COLO829 (cell line): ENCODE data around the gene KRTAP12-4.
"Not testable (repeated sequence)": the region's sequence is repeated elsewhere in the genome, so short reads cannot be mapped to it uniquely, and the experiment has no call there.

ENCODE experiments used
- DNase-seq: peaks from one replicate; pipeline ENCODE4 v3.0.0; 2012; ENCODE audit warnings: low spot score

Gene KRTAP12-4, protein sequence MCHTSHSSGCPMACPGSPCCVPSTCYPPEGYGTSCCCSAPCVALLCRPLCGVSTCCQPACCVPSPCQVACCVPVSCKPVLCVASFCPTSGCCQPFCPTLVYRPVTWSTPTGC

DNA sequence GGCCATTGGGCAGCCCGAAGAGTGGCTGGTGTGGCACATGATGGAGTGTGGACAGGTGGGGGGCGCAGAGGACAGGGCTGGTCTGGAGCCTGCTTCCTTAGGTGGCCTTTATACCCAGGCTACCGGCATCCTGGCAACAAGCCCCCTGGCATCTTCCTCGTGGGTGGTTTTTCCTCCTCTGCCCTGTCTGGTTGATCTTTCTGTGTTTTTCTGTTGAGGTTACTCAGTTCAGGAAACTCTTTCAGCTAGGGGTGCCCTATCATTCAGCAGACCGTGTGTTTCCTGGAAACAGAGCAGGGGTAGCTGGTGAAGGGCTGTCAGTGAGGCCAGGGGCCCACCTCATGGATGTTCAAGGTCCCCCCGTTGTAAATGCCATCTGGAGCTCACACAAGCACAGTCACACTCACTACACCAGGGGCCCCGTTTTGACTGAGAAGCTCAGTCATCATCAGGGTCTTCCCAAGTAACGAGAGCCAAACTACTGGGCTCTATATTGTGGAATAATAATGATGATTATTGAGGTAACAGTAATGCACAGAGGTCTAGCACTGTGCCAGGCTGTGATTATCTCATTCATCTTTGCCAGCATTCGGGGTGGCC is at the start of gene KRTAP12-4:
Gene KRTAP12-4, minus strand, starts transcription at position 84 of the 600 bp plus-strand sequence. Its CDS starts 45 bp downstream, at position 39.
- no peak for DNase-seq

DNA sequence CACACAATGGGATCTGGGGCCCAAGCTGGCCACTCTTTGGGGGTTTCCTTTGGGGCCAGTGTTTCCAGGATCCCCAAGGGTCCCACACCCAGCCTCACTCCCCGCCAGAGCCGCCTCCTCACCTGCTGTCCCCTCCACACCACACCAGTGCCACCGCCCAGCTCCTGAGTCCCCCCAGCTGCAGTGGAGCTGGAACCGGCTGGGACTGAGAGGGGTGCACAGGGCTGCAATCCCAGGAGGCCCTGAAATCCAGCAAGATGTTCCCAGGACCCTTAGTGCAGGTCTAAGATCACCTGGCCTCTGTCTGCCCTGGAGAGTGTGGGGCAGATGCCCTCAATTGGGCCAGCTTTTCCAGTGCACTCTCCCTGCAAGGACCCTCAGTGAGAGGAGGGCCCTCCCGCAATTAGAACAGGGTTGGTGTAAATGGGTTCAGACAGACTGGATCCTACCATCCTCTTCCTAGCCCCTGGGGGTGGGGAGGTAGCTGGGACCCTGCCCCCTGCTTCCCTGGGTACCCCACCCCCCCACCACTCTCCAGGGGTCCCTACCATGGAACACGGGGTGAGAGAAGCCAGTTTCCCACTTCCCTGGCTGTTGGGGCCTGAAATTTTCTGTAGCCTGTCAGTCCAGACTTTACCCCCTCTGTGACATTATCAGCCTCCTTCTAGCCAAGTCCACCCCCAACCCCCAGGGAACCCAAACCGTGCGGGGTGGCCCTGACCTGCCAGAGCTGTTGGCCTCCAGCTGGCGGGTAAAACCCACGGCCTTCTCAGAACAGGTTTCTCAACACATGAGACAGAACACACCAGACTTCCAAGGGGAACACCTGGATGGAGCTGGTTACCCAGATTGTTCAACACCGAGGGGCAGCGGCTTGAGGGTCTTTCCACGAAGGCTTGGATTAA is 49.5 kb upstream of the KRTAP12-4 start:
- DNase-seq, result no peak

DNA sequence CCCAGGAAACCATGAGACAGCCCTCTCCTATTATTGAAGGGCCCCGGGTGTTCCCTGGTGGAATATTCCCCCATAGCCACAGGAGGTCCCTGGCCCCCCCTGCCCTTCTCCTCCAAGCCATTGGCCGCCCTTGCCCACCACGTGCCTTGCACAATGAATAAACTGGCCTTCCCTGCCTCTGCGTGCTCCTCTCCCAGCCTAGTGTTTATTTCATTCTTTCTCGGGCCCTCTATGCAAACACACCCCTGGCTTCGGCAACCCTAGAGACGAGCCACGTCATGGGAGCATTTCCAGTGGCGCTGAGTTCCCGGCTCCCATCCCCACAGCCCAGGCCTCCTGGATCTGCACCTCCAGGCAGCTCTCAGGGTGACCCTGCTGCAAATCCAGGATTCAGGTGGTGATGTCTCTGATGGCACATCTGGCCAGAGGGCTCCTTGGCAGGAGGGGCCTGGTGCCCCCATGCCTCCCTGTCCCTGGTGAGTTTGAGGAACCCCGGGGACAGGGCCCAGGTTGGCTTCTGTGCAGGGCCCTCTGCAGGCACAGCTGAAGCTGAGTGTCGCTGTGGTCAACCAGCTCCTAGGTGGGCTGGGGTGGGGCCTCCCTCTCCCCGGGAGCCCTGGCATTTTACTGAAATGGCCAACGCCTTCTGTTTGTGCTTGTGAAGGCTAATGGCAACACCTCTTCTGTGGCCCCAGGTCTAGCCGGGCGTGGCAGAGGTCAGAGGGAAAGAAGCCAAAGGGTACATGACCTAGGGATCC is 48.7 kb upstream of the KRTAP12-4 start:
- DNase-seq, result no peak

DNA sequence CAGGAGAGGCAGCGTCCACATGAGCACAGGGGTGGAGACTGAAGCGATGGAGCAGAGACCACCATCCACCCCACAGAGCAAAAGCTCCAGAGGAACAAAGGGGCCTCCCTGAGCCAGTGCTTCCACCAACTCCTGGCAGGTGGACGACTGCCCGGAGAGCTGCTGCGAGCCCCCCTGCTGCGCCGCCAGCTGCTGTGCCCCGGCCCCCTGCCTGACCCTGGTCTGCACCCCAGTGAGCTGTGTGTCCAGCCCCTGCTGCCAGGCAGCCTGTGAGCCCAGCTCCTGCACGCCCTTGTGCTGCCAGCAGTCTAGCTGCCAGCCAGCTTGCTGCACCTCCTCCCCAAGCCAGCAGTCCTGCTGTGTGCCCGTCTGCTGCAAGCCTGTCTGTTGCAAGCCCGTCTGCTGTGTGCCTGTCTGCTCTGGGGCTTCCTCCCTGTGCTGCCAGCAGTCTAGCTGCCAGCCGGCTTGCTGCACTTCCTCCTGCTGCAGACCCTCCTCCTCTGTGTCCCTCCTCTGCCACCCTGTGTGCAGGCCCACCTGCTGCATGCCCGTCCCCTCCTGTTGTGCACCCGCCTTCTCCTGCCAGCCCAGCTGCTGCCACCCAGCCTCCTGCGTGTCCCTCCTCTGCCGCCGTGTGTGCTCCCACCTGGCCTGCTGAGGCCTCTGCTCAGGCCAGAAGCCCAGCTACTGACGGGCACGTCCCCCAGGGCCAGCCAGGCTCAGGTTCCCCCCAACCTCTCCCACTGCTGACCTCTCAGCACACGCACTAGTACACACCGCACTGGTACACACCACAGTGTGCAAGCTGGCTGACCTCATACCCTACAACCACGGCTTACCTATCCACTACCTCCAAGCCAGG is 47.9 kb upstream of the KRTAP12-4 start:
- DNase-seq, result no peak

DNA sequence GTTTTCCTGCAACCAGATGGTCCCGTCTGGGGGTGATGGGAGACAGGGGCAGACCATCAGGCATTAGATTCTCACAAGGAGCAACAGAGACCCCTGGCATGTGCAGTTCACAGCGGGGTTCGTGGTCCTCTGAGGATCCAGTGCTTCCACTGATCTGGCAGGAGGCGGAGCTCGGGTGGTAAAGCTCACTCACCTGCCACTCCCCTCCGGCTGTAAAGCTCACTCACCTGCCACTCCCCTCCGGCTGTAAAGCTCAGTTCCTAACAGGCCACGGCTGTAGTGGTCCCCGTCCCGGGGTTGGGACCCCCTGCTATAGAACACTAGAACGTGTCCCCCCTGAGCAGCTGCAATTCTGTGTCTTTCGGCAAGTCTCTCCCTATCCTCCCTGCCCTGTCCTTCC is 47.1 kb upstream of the KRTAP12-4 start:
- no peak for DNase-seq

DNA sequence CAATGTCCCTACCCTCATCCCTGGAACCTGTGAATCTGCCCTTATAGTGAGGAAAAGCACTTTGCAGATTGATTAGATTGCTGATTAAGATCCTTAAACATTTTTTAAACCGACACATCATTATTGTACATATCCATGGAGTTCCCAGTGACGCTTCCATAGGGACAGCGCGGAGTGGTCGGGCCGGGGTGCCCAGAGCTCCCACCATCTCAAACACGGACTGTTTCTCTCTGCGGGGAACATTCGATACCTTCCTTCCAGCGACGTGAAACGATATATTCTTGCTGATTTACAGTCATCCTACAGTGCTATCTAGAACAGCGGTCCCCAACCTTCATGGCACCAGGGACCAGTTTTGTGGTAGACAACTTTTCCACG is 46.6 kb upstream of the KRTAP12-4 start:
- no peak for DNase-seq

DNA sequence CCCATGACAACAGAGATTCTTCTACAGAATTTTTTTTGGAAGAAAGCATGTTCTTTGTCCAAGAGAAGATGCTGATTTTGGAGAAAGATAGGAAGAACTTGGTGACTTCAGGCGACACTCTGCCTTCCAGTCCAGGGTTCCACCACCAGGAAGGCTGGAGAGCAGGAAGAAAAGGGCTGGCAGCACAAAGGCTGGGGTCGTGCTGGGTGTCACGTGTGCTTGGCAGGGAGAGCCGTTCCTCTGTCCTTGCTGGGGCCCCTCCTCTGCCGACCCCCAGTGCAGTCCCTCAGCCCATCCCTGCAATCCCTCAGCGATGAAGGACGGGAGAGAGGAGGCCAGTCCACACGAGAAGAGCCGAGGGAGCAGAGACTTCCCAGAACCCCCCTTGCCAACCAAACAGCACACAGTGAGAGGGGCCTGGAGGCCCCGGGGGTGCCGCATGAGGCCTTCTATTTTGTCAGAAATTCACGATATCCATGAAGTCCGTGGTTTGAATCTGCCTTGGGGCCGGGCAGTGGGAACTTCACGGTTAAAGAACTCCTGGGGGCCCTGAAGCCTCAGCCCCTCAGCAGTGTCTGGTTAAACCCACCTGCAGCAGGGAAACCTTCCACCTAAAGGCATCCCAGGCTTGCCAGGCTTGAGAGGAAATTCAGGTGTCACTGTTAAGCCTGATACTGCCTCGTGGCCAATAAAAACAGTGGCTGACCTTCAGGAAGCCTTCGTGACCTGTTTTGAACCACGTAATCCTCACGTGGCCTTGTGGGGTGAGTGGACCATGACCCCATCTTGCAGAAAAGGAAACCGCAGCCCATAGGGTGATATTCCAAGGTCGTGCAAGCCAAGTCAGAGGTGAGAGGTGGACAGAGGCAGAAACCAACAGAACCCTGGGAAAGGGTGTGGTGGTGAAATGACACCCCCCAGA is 45.9 kb upstream of the KRTAP12-4 start:
- DNase-seq, result no peak

DNA sequence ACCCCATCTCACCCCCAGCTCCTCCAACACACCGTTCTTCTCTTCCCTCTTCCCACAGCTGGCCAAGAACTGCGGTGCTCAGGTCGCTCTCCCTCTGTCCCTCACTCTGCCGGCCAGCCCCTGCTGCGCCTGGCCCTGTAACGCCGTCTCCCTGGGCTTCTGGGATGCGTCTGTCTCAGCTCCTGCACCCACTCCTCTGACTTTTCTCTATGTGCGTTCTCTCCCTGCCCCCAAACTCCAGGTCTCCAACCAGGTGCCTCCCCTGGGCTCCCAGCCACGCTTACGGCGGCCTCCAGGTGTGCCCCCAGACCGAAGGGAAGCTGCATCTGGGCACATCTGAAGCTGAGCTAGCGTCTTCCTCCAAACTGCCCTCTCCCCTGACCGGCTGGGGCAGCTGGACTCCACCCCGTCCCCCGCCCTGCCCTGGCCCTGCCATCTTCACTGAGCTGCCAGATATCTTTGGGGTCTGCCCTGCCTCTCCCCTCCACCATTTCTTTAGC is 45.1 kb upstream of the KRTAP12-4 start:
- DNase-seq, result no peak

DNA sequence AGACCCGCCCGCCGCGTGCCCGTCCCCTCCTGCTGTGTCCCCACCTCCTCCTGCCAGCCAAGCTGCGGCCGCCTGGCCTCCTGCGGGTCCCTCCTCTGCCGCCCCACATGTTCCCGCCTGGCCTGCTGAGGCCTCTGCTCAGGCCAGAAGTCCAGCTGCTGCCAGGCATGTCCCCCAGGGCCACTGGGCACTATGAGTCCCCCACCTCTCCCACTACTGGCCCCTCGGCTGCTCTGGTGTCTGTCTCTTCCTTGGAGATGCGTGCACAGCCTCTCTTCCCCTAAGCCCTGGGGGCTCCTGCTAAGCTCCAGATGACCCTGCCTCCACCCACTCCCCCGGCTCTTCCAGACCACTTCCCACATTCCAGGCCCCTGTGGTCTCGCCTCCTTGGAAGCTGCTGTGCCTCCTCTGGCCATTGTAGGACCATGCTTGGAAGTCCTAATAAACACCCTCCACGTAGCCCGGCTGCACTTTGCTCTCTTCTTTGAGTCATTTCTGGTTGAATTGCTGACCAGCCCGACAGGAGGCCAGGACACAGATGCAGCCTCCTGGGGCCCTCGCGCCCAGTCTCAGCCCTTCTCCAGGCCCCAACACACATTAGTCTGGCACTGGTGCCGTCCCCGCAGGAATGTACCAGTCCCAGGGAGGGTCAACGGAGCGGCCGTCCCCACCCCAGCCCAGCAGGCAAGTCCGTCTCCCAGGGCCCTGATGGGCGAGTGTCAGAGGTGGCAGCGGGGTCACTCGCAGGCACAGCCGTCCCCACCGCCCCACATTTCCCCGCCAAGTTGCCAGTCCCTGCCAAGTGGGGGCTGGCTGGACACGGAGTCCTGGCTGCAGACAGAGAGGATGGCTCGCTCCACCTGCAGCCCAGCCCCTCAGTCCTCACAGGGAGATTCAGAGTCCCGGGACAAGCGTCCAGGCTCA is 43.6 kb upstream of the KRTAP12-4 start:
- DNase-seq, result no peak

DNA sequence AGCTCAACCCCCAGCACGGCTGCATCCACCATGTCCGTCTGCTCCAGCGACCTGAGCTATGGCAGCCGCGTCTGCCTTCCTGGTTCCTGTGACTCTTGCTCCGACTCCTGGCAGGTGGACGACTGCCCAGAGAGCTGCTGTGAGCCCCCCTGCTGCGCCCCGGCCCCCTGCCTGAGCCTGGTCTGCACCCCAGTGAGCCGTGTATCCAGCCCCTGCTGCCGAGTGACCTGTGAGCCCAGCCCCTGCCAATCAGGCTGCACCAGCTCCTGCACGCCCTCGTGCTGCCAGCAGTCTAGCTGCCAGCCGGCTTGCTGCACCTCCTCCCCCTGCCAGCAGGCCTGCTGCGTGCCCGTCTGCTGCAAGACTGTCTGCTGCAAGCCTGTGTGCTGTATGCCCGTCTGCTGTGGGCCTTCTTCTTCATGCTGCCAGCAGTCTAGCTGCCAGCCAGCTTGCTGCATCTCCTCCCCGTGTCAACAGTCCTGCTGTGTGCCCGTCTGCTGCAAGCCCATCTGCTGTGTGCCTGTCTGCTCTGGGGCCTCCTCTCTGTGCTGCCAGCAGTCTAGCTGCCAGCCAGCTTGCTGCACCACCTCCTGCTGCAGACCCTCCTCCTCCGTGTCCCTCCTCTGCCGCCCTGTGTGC is 42.8 kb upstream of the KRTAP12-4 start, which contains the start of gene KRTAP10-12:
Gene KRTAP10-12, plus strand, starts transcription at position 1 of the 639 bp plus-strand sequence. Its CDS starts 30 bp downstream, at position 31.
- DNase-seq, result not testable (repeated sequence)

DNA sequence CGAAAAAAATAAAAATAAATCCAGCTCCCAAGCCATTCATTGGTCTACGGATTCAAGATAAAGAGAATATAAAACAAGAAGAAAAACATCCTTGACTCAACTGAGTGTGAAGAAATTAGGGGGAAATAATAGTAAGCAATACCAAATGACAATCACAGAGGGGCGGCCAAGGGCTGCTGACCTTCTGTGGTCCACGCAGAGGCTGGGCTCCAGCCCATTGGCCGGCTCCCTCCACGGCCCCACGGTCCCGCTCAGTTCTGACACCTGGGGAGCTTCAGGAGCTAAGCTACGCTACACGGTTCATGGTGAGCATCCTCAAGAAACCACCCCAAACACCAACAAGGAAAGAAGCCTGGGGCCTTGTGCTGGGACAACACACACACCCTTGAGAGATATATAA is 42.1 kb upstream of the KRTAP12-4 start:
- no peak for DNase-seq

DNA sequence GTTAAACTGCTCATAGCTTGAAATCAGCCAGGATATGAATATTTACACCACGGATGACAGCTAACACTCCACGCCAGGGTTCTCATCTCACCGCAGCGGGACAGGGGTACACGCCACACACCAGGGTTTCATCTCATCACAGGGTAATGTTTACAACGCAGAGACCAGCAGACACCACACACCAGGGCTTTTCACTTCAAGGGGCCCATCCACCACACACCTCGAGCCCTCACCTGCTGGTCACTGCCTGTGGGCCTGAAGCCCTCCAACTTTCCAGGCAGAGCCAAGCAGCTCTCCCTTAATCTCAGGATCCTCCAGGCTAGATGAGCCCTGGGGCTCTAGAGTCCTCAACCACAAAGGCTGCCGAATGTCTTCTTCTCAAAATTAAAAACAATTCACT is 41.2 kb upstream of the KRTAP12-4 start:
- DNase-seq, result no peak

DNA sequence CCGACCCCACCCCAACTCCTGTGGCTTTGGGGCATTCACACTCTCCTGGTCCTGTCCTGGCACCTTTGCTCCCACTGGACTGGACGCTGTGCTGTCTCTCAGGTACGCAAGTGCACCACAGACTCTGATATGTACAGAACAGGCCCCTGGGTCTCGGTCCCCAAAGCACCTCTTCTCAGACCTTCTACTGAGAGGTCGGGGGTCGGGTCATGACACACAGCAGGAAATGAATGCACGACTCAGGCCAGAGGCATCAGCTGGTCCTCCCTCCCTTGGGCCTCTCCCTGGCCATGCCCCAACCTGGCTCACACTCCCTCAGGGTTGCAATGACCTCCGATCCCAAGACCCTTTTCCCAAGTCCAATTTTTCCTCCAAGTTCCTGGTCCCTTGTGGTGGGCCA is 40.7 kb upstream of the KRTAP12-4 start:
- DNase-seq, result no peak

DNA sequence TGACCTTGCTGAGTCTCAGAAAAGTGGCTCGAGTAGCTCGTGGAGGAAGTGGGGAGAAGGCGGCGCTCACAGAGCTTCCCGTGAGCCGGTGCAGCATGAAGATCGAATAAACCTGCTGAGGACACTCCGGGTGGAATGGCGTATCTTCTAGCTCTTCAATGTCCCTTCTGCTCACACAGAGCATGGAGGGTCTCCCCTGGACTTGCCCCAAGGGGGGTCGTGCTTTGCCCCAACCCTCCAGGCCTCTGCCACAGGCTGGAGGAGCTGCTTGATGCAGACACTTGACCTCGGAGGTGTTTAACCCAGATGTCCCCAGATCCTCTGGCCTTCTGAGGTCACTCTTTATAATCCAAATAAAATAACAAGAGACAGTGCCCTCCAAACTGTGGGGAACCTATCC is 40.3 kb upstream of the KRTAP12-4 start:
- DNase-seq, result no peak

DNA sequence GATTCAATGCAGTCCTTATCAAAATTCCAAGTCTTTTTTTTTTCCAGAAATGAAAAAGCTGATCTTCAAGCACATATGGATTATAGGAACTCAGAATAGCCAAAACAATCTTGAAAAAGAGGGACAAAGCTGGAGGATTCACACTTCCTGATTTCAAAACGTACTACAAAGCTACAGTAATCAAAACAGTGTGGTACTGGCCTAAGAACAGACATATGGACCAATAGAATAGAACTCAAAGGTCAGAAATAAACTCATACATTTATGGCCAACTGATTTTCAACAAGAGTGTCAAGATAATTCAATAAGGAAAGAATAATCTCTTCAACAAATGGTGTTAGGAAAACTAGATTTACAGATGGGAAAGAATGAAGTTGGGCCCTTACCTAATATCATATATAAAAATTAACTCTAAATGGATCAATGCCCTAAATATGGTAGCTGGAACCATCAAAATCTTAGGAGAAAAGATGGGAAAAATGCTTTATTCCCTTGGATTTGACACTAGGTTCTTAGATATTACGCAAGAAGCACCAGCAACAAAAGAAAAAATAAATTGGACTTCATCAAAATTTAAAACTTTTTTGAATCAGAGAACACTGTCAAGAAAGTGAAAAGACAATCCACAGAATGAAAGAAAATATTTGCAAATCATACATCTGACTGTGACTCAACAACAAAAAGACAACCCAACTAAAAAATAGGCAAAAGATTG is 38.5 kb upstream of the KRTAP12-4 start:
- DNase-seq, result no peak

DNA sequence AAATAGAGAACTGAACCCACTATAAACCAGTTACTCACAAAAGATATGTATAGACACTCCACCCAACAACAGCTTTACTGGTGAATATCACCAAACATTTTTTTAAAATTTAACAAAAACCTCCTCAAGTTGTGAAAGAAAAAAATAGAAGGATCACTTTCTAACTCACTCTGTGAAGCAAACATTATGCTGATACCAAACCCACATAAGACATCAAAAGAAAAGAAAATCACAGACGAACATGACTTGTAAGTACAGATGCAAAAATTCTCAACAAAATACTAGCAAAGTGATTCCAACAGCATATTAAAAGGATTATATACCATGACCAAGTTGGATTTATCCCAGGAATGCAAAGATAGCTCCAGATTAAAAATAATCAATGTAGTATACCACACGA is 37.2 kb upstream of the KRTAP12-4 start:
- no peak for DNase-seq

DNA sequence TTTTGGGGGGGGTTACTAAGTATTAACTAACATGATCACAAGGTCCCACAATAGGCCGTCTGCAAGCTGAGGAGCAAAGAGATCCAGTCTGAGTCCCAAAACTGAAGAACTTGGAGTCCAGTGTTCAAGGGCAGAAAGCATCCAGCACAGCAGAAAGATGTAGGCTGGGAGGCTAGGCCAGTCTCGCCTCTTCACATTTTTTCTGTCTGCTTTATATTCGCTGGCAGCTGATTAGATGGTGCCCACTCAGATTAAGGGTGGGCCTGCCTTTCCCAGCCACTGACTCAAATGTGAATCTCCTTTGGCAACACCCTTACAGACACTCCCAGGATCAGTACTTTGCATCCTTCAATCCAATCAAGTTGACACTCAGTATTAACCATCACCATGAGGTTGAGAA is 35.3 kb upstream of the KRTAP12-4 start:
- not testable (repeated sequence) for DNase-seq

DNA sequence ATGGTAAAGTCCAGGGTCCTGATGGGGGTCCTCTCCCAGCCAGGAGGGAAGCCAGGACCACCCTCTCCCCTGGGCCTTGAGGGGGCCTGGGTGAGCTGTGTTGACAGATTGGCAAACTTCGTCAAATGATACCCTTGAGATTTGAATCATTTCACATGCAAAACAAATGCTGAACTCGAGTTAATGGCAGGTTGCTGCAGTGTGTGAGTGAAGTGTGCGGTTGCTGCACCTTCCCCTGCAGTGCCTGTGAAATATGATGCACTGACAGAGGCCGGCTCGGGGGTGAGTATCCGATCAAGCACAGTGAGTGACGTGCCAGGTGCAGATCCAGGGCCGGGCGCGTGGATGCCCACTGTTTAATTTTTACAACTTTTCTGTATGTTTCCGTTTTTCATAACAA is 33.2 kb upstream of the KRTAP12-4 start:
- DNase-seq, result no peak
